ENCODE data around the gene SLC2A1.

GRCh38 chr1:43002766-43003165, 44.1 kb upstream of the SLC2A1 start:
- TF ChIP-seq CTCF (IDR thresholded peaks at IDR 0.05) = no peak
- no peak for TF ChIP-seq POLR2AphosphoS5 (IDR thresholded peaks at IDR 0.05)
- no peak for TF ChIP-seq POLR2A (IDR thresholded peaks at IDR 0.05)
